Measurements from ENCODE around the gene NFAT5. TPM values are rescaled to one million over a fixed set of nuclear protein-coding genes. Genes with fewer than 3 reads are reported as not detected.
A peak's percentile ranks its signal among the peaks of the same experiment; 100 is the strongest.

NFAT5 gene
- total RNA-seq, 5 donors from 2014 or later (not counting 1 experiment from before 2014, with no cell fraction given): 24.3 to 33.7 (median 27.8) TPM

DNA sequence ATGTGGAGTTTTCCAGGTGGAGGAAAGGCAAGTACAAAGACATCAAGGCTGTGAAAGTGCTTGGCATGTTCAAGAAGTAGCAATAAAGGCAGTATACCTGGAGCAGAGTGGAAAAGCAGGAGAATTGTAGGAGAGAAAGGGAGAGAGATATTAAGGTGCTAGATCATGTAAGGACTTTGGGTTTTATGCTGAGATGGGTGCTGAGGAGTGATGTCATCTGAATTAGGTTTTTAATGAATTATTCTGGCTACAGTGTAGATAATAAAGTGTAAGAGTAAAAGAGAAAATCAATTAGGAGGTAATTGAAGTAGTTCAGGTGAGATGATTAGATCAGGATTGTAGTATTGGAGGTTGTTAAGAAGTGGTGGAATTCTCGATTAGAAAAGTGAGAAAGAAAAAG is 34.0 kb downstream of the NFAT5 start:
- Mint-ChIP-seq H3K4me1 (peaks cover 30 to 49% (median 45%) of the 10 kb centered on the region in 3 donors), H3K27ac (no peak overlapping the region)
- WGBS (ENCODE audit: insufficient coverage): 100% methylated on average over 1 of the region's 1 CpG

DNA sequence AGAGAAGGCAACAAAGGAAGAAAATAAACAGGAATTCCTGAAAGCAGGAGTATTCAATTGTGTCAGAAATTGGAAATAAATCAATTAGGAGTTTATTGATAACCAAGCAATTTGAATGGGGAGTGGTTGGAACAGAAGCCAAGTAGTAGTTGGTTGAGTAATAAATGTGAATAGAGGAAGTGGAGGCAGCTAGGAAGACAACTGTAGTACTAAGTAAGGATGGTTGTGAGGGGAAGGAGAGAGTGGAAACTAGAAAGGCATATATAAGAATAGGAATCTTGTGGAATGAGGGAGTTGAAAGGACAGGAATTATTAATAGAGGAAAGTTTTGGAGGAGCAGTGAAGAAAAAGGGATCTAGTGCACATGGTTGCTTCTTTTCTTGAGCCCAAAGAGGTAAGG is 34.4 kb downstream of the NFAT5 start:
- Mint-ChIP-seq H3K9me3 (no peaks in the 10 kb centered on the region), H3K27me3 (no peaks in the 10 kb centered on the region), H3K4me1 (peaks cover 32 to 45% (median 42%) of the 10 kb centered on the region in 3 donors), H3K36me3 (peaks cover 7% of the 10 kb centered on the region), H3K27ac (no peak overlapping the region), H3K4me3 (no peak overlapping the region)
- Histone ChIP-seq H3K4me3 (ENCODE audit: control insufficient read depth in 1 of 2, extremely low read depth in 1 of 2, low read length in 1 of 2) (no peak overlapping the region), H3K27me3 (replicated peaks in 1 of 2; ENCODE audit: control insufficient read depth in 2 of 2, extremely low read depth in 1 of 2, insufficient read depth in 2 of 2, low read length in 1 of 2) (no peaks in the 10 kb centered on the region), H3K4me1 (ENCODE audit: control insufficient read depth in 1 of 2, extremely low read depth in 1 of 2, insufficient read depth in 2 of 2, low read length in 2 of 2) (no peaks in the 10 kb centered on the region), H3K9me3 (no peaks in the 10 kb centered on the region), H3K27ac (ENCODE audit: low read length) (no peak overlapping the region), H3K36me3 (ENCODE audit: control insufficient read depth in 2 of 2, extremely low read depth in 1 of 2, insufficient read depth in 1 of 2, low read length in 1 of 2) (no peaks in the 10 kb centered on the region)
- ChIA-PET POLR2A (interaction anchor here in 1 of 2 donors (0.5 kb wide), 1 partner anchor 198 kb away, joined by 4 read pairs; no protein-coding TSS in a partner anchor), CTCF (no interaction called here)
- ATAC-seq (replicated peaks in 1 of 4) (no peak), DNase-seq (no peak)

More for the DNA sequence above, 34.0 kb downstream of the NFAT5 start:
- Histone ChIP-seq H3K4me3 (ENCODE audit: control insufficient read depth in 1 of 2, extremely low read depth in 1 of 2, low read length in 1 of 2) (no peak overlapping the region), H3K27ac (ENCODE audit: low read length) (no peak overlapping the region), H3K9me3 (no peaks in the 10 kb centered on the region), H3K4me1 (ENCODE audit: control insufficient read depth in 1 of 2, extremely low read depth in 1 of 2, insufficient read depth in 2 of 2, low read length in 2 of 2) (no peaks in the 10 kb centered on the region), H3K36me3 (ENCODE audit: control insufficient read depth in 2 of 2, extremely low read depth in 1 of 2, insufficient read depth in 1 of 2, low read length in 1 of 2) (no peaks in the 10 kb centered on the region), H3K27me3 (replicated peaks in 1 of 2; ENCODE audit: control insufficient read depth in 2 of 2, extremely low read depth in 1 of 2, insufficient read depth in 2 of 2, low read length in 1 of 2) (no peaks in the 10 kb centered on the region)
- peaks cover 7% of the 10 kb centered on the region for H3K36me3 Mint-ChIP-seq
- CTCF ChIA-PET: no interaction called here
- DNase-seq (no peak), ATAC-seq (replicated peaks in 1 of 4) (no peak)
- H3K27me3 Mint-ChIP-seq: no peaks in the 10 kb centered on the region
- no peak overlapping the region for H3K4me3 Mint-ChIP-seq
- H3K9me3 Mint-ChIP-seq: no peaks in the 10 kb centered on the region
- POLR2A ChIA-PET: no interaction called here

DNA sequence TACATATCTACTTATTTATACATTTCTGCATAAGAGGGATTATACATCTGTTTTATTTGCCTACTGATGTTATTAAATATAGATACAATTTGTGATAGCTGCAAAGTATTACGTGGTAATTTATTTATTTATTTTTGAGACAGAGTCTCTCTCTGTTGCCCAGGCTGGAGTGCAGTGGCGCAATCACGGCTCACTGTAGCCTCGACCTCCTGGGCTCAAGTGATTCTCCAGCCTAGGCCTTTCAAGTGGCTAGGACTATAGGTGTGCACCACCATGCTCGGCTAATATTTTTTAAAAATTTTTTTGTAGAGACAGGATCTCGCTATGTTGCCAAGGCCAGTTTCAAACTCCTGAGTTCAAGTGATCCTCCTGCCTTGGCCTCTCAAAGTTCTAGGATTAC is 35.5 kb downstream of the NFAT5 start:
- no peaks in the 10 kb centered on the region for H3K27me3 ChIP-seq (replicated peaks in 1 of 2; ENCODE audit: control insufficient read depth in 2 of 2, extremely low read depth in 1 of 2, insufficient read depth in 2 of 2, low read length in 1 of 2)
- ATAC-seq (replicated peaks in 1 of 4): no peak
- Mint-ChIP-seq H3K36me3 (peaks cover 3% of the 10 kb centered on the region), H3K27me3 (no peaks in the 10 kb centered on the region), H3K4me1 (peaks cover 37 to 40% (median 39%) of the 10 kb centered on the region in 3 donors), H3K9me3 (no peaks in the 10 kb centered on the region), H3K27ac (no peak overlapping the region), H3K4me3 (no peak overlapping the region)
- DNase-seq: no peak
- H3K4me1 ChIP-seq (ENCODE audit: control insufficient read depth in 1 of 2, extremely low read depth in 1 of 2, insufficient read depth in 2 of 2, low read length in 2 of 2): no peaks in the 10 kb centered on the region
- H3K4me3 ChIP-seq (ENCODE audit: control insufficient read depth in 1 of 2, extremely low read depth in 1 of 2, low read length in 1 of 2): no peak overlapping the region
- H3K27ac ChIP-seq (ENCODE audit: low read length): no peak overlapping the region
- no peaks in the 10 kb centered on the region for H3K9me3 ChIP-seq
- ChIA-PET CTCF (interaction anchor here (0.6 to 0.7 kb wide), 3 partner anchors 13 to 249 kb away, joined by 4 to 6 read pairs (median 5); no protein-coding TSS in a partner anchor), POLR2A (interaction anchor here in 1 of 2 donors (0.5 kb wide), 1 partner anchor 8 kb away, joined by 4 read pairs; no protein-coding TSS in a partner anchor)
- WGBS (ENCODE audit: insufficient coverage): 98% methylated on average over 5 of the region's 6 CpGs
- H3K36me3 ChIP-seq (ENCODE audit: control insufficient read depth in 2 of 2, extremely low read depth in 1 of 2, insufficient read depth in 1 of 2, low read length in 1 of 2): no peaks in the 10 kb centered on the region

DNA sequence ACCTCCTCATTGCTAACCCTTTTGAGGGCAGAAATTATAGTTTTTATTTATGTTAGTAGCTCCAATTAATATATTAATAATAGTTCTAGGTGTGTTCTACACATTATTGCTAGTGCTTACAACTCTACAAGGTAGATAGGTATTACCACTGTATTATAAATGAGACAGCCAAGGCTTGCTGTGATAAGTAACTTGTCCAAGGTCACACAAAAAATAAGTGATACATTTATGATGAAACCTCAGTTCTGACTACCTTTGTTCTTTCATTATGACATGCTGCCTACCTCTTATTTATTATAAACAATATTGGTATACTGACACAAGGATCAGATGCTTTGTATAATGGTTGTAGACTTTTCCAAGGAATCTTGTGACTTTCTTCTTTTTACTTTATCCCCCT is 41.2 kb downstream of the NFAT5 start:
- Mint-ChIP-seq H3K4me1 (peaks cover 44 to 57% (median 49%) of the 10 kb centered on the region in 3 donors), H3K27ac (no peak overlapping the region), H3K27me3 (no peaks in the 10 kb centered on the region), H3K4me3 (no peak overlapping the region), H3K36me3 (peaks cover 12% of the 10 kb centered on the region), H3K9me3 (no peaks in the 10 kb centered on the region)
- POLR2A ChIA-PET: no interaction called here
- Histone ChIP-seq H3K4me3 (ENCODE audit: control insufficient read depth in 1 of 2, extremely low read depth in 1 of 2, low read length in 1 of 2) (no peak overlapping the region), H3K9me3 (no peaks in the 10 kb centered on the region), H3K27ac (ENCODE audit: low read length) (no peak overlapping the region), H3K27me3 (replicated peaks in 1 of 2; ENCODE audit: control insufficient read depth in 2 of 2, extremely low read depth in 1 of 2, insufficient read depth in 2 of 2, low read length in 1 of 2) (no peaks in the 10 kb centered on the region), H3K36me3 (ENCODE audit: control insufficient read depth in 2 of 2, extremely low read depth in 1 of 2, insufficient read depth in 1 of 2, low read length in 1 of 2) (no peaks in the 10 kb centered on the region), H3K4me1 (ENCODE audit: control insufficient read depth in 1 of 2, extremely low read depth in 1 of 2, insufficient read depth in 2 of 2, low read length in 2 of 2) (no peaks in the 10 kb centered on the region)
- CTCF ChIA-PET: no interaction called here
- DNase-seq: no peak
- no peak for ATAC-seq (replicated peaks in 1 of 4)

DNA sequence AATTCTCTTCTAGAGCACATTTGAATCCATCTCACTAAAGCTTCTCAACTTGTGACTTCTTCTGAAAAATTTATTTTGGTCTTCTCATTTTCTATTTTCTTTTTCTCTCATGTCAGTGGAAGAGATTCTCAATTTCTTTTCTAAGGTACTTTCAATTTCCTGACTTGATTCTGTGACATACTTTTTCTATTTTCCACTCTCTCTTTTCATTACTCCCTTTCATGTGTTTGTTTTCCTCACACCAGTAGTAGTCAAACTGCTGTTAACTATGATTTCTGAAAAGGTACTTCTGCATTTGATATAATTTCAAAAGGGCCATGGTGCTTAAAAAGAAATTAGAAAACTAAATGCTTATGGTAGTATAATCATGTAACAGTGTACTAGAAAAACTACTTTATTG is 41.9 kb downstream of the NFAT5 start:
- H3K9me3 ChIP-seq: no peaks in the 10 kb centered on the region
- H3K4me1 Mint-ChIP-seq: peaks cover 51 to 64% (median 56%) of the 10 kb centered on the region in 3 donors
- H3K9me3 Mint-ChIP-seq: no peaks in the 10 kb centered on the region
- H3K27ac Mint-ChIP-seq: no peak overlapping the region
- no peak for DNase-seq
- H3K27me3 Mint-ChIP-seq: no peaks in the 10 kb centered on the region
- peaks cover 12% of the 10 kb centered on the region for H3K36me3 Mint-ChIP-seq
- no peak for ATAC-seq (replicated peaks in 1 of 4)
- no peak overlapping the region for H3K4me3 Mint-ChIP-seq
- H3K4me1 ChIP-seq (ENCODE audit: control insufficient read depth in 1 of 2, extremely low read depth in 1 of 2, insufficient read depth in 2 of 2, low read length in 2 of 2): no peaks in the 10 kb centered on the region
- H3K36me3 ChIP-seq (ENCODE audit: control insufficient read depth in 2 of 2, extremely low read depth in 1 of 2, insufficient read depth in 1 of 2, low read length in 1 of 2): no peaks in the 10 kb centered on the region
- H3K27ac ChIP-seq (ENCODE audit: low read length): no peak overlapping the region
- POLR2A ChIA-PET: no interaction called here
- CTCF ChIA-PET: no interaction called here
- no peak overlapping the region for H3K4me3 ChIP-seq (ENCODE audit: control insufficient read depth in 1 of 2, extremely low read depth in 1 of 2, low read length in 1 of 2)
- H3K27me3 ChIP-seq (replicated peaks in 1 of 2; ENCODE audit: control insufficient read depth in 2 of 2, extremely low read depth in 1 of 2, insufficient read depth in 2 of 2, low read length in 1 of 2): no peaks in the 10 kb centered on the region

DNA sequence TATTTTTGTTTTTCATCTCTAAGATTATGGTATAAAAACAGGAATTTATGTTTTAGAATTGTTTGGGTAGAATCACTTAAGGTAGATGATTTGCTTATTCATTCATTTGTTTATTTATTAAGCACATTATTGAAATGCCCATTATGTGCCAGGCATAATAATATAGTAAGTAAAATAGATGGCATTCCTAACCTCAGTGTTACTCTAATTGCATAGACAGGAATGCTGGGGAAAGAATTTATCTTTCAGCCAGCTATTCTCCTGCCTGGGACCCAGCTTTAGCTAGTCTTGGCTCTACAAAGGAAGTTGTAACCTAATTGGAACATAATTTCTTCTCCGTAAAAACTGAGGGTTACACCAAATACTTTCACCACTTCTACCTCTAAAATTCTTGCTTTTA is 44.6 kb downstream of the NFAT5 start:
- Mint-ChIP-seq H3K9me3 (no peaks in the 10 kb centered on the region), H3K27ac (no peak overlapping the region), H3K36me3 (peaks cover 8% of the 10 kb centered on the region), H3K4me3 (no peak overlapping the region), H3K4me1 (peaks cover 61 to 78% (median 69%) of the 10 kb centered on the region in 3 donors), H3K27me3 (no peaks in the 10 kb centered on the region)
- no peaks in the 10 kb centered on the region for H3K27me3 ChIP-seq (replicated peaks in 1 of 2; ENCODE audit: control insufficient read depth in 2 of 2, extremely low read depth in 1 of 2, insufficient read depth in 2 of 2, low read length in 1 of 2)
- DNase-seq: no peak
- H3K36me3 ChIP-seq (ENCODE audit: control insufficient read depth in 2 of 2, extremely low read depth in 1 of 2, insufficient read depth in 1 of 2, low read length in 1 of 2): no peaks in the 10 kb centered on the region
- no peaks in the 10 kb centered on the region for H3K9me3 ChIP-seq
- POLR2A ChIA-PET: interaction anchor here (0.6 to 0.7 kb wide), 2 partner anchors 41 to 80 kb away, joined by 3 read pairs; no protein-coding TSS in a partner anchor
- CTCF ChIA-PET: interaction anchor here in 1 of 2 donors (0.6 kb wide), 1 partner anchor 460 kb away, joined by 7 read pairs; no protein-coding TSS in a partner anchor
- ATAC-seq (replicated peaks in 1 of 4): no peak
- H3K4me1 ChIP-seq (ENCODE audit: control insufficient read depth in 1 of 2, extremely low read depth in 1 of 2, insufficient read depth in 2 of 2, low read length in 2 of 2): no peaks in the 10 kb centered on the region
- no CpG with 5 or more reads among the region's 1 CpG for WGBS (ENCODE audit: insufficient coverage)
- no peak overlapping the region for H3K4me3 ChIP-seq (ENCODE audit: control insufficient read depth in 1 of 2, extremely low read depth in 1 of 2, low read length in 1 of 2)
- H3K27ac ChIP-seq (ENCODE audit: low read length): no peak overlapping the region

DNA sequence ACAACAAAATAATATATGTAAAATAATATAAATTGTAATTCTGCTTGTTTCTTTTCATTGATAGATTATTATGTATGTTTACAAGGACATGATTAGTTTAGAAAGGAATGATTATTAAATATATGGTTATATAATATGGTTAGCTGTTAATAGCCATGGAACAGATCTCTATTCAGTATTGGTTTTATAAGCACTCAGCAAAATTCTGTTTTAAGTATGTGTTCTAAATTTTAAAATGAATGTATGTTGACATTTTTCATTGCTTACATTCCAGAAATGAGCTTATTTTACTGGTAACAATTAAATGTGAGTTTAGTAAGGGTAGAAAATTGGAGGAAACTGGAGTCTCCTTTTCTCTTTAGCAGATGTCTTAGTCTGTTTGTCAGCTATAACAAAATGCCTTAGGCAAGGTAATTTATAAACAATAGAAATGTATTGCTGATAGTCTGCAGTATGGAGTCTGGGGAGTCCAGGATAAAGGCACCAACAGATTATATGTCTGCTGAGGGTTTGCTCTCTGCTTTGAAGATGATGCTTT is 45.4 kb downstream of the NFAT5 start:
- Histone ChIP-seq H3K27me3 (replicated peaks in 1 of 2; ENCODE audit: control insufficient read depth in 2 of 2, extremely low read depth in 1 of 2, insufficient read depth in 2 of 2, low read length in 1 of 2) (no peaks in the 10 kb centered on the region), H3K9me3 (no peaks in the 10 kb centered on the region), H3K36me3 (ENCODE audit: control insufficient read depth in 2 of 2, extremely low read depth in 1 of 2, insufficient read depth in 1 of 2, low read length in 1 of 2) (no peaks in the 10 kb centered on the region), H3K4me1 (ENCODE audit: control insufficient read depth in 1 of 2, extremely low read depth in 1 of 2, insufficient read depth in 2 of 2, low read length in 2 of 2) (no peaks in the 10 kb centered on the region), H3K27ac (ENCODE audit: low read length) (no peak overlapping the region), H3K4me3 (ENCODE audit: control insufficient read depth in 1 of 2, extremely low read depth in 1 of 2, low read length in 1 of 2) (no peak overlapping the region)
- ChIA-PET CTCF (no interaction called here), POLR2A (no interaction called here)
- peaks cover 15% of the 10 kb centered on the region for H3K36me3 Mint-ChIP-seq
- no peak overlapping the region for H3K4me3 Mint-ChIP-seq
- no peak for DNase-seq
- peak overlapping the region in 1 of 2 donors; percentile 31 for H3K27ac Mint-ChIP-seq
- ATAC-seq (replicated peaks in 1 of 4): no peak
- H3K4me1 Mint-ChIP-seq: peaks cover 65 to 82% (median 73%) of the 10 kb centered on the region in 3 donors
- H3K27me3 Mint-ChIP-seq: no peaks in the 10 kb centered on the region
- no peaks in the 10 kb centered on the region for H3K9me3 Mint-ChIP-seq
